ENCODE data around the gene KRT77.

The KRT77 gene

DNA sequence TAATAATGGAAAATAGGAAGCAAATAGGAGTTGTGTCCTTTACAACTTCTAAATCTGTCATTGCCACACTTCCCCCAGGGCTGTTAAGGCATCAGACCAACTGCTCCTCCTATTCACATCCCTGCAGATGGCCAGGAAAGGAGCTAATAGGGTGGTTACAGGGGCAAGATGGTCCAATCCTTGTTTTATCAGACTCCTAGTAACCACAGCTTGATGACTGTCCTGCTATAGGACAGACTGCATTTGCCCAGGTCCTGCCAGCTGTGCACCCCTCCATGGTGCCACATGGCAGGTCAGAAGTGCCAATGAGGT, 40.5 kb downstream of the KRT77 start:
- no peaks in the 10 kb centered on the region for H3K27me3 Mint-ChIP-seq
- H3K4me1 Mint-ChIP-seq, result peaks cover 35% of the 10 kb centered on the region
- no peak overlapping the region for H3K4me3 Mint-ChIP-seq
- H3K27ac Mint-ChIP-seq, result no peak overlapping the region
- no peaks in the 10 kb centered on the region for H3K9me3 Mint-ChIP-seq
- no peaks in the 10 kb centered on the region for H3K36me3 Mint-ChIP-seq

DNA sequence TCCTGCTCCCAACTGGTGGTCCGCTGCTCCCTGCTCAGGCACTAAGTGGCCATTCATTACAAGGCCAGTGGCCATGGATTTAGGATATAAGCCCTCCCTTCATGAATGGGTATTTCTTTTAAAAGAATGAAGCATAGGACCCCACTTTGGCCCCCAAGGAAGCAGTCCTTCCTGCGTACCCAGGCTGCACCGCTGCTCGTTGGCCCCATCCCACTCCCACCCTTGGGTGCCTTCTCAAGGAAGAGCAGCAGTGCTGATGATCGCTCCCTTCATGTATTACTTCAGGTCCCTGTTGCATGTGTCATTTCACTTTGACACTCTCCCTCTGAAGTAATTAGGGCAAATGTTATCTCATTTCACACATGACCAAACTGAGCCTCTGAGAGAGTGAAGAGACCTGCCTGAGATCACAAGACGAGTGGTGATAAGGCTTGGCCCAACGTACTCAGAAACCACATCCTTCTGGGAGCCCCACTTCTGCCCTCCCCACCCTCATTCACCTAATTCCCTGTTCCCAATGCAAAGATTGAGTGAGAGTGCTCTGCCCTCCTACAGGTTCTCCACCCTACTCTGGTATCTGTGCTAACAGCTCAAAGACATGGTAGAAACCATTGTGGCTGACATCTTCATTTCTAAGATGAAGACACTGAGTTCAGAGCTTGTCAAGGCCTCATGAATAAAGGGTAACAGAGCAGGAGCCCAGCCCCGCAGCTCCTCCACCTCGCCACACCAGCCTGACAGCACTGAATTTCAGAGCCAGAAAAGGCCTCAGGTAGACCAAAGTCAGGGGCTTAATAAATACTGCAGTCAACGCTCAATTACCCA, 41.0 kb downstream of the KRT77 start:
- Mint-ChIP-seq H3K36me3 (no peaks in the 10 kb centered on the region), H3K27me3 (no peaks in the 10 kb centered on the region), H3K9me3 (no peaks in the 10 kb centered on the region), H3K27ac (no peak overlapping the region), H3K4me3 (no peak overlapping the region), H3K4me1 (peaks cover 39% of the 10 kb centered on the region)

DNA sequence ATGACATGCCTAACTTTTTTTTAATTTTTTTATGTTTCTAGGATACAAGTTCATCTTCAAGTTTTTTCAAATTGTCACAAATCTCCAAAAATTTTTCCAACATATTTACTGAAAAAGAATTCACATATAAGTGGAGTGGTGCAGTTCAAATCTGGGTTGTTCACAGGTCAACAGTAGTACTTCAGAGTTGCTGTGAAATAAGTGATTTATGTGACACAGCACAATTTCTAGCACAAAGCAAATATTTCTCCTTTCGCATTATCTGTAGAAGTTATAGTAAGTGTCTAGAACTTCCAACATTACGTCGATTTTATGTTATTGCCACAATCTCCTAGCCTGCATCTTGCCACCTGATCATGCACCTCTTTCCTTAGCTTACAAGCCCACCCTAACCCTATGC, 41.7 kb downstream of the KRT77 start:
- H3K27me3 Mint-ChIP-seq, result no peaks in the 10 kb centered on the region
- peaks cover 39% of the 10 kb centered on the region for H3K4me1 Mint-ChIP-seq
- no peak overlapping the region for H3K27ac Mint-ChIP-seq
- no peaks in the 10 kb centered on the region for H3K9me3 Mint-ChIP-seq
- H3K36me3 Mint-ChIP-seq, result no peaks in the 10 kb centered on the region
- no peak overlapping the region for H3K4me3 Mint-ChIP-seq

DNA sequence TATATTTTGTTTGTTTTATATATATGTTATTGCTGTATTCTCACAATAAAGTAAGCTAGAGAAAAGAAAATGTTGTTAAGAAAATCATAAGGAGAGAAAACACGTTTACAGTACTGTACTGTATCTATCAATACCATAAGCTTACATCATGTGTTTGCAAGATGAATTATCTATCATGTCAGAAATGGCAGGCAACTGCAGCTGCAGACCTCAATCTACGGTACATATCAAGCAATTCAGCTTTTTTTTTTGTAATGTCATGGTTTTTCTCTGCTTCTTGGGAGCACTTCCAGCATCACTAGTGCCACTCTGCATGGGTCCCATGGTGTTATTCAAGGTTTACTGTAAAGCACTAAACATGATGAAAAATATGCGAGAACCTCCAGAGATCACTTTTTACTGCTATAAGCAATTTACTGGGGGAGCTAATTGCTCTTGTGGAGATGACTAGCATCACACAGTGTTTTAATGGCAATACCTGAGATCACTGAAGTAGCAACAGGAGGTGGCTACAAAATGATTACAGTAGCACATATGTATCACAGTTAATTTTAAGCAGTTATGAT, 42.3 kb downstream of the KRT77 start:
- H3K4me3 Mint-ChIP-seq, result no peak overlapping the region
- no peaks in the 10 kb centered on the region for H3K36me3 Mint-ChIP-seq
- no peaks in the 10 kb centered on the region for H3K9me3 Mint-ChIP-seq
- peaks cover 38% of the 10 kb centered on the region for H3K4me1 Mint-ChIP-seq
- no peaks in the 10 kb centered on the region for H3K27me3 Mint-ChIP-seq
- H3K27ac Mint-ChIP-seq, result no peak overlapping the region

DNA sequence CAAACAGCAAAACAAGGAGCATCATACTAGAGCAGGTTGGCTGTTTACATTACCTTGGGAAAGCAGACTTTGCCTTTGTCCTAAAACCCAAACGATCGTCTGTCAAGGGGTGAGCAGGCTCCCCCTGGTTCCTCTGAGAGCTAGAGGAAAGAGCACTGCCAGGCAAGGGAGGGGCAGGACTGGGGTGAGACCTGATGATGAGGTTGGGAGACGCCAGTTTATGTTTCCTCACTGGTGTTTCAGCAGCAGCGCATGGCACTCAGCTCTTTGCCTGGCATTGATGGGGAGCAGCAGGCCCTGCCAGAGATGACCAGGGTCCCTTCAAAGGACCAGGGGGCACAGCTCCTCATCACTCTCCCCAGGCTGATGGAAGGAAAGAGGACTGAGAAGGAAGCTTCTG, 43.4 kb downstream of the KRT77 start:
- H3K27ac Mint-ChIP-seq, result no peak overlapping the region
- H3K4me3 Mint-ChIP-seq, result no peak overlapping the region
- H3K4me1 Mint-ChIP-seq, result peaks cover 35% of the 10 kb centered on the region
- H3K9me3 Mint-ChIP-seq, result no peaks in the 10 kb centered on the region
- H3K36me3 Mint-ChIP-seq, result no peaks in the 10 kb centered on the region
- H3K27me3 Mint-ChIP-seq, result no peaks in the 10 kb centered on the region

DNA sequence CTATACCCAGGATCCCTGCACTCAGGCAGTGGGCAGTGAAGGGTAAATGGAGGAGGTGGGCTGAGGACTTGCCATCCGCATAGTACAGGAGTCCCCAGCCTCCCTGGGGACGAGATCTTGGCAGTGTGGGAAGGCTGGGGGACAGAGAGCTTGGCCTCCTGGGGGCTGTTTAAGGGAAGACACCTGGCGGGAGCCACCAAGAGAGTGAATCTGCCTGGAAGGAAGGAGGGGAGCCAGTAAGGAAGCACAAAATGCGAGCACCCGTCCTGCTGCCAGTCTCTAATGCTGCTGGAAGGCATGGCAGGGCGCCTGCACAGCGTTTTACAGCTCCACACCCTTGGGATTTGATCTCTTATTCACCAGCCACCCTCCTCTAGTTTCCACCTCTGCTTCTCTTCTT, 43.9 kb downstream of the KRT77 start:
- no peaks in the 10 kb centered on the region for H3K36me3 Mint-ChIP-seq
- no peak overlapping the region for H3K27ac Mint-ChIP-seq
- no peaks in the 10 kb centered on the region for H3K9me3 Mint-ChIP-seq
- no peaks in the 10 kb centered on the region for H3K27me3 Mint-ChIP-seq
- H3K4me3 Mint-ChIP-seq, result no peak overlapping the region
- peaks cover 38% of the 10 kb centered on the region for H3K4me1 Mint-ChIP-seq

DNA sequence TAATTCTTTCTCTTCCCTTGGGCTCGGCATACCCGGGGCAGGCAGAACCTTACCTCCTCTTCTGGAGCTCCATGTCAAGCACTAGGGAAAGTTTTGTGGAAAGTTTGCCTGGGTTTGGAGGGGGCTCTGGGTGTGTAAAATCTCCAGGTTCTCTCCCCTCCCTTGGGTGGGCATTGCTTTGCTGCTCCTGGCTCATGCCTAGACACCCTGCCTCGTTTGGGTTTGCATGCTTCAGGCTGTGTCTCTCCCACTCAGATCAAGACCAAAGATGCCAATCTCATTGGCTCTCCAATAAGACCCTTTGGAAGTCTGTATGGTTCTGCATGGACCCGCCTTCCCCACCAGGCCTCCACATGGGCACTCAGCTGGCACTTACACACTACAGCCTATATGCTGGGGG, 45.1 kb downstream of the KRT77 start:
- Mint-ChIP-seq H3K4me3 (no peak overlapping the region), H3K36me3 (no peaks in the 10 kb centered on the region), H3K4me1 (peaks cover 46% of the 10 kb centered on the region), H3K27me3 (no peaks in the 10 kb centered on the region), H3K27ac (no peak overlapping the region), H3K9me3 (no peaks in the 10 kb centered on the region)

DNA sequence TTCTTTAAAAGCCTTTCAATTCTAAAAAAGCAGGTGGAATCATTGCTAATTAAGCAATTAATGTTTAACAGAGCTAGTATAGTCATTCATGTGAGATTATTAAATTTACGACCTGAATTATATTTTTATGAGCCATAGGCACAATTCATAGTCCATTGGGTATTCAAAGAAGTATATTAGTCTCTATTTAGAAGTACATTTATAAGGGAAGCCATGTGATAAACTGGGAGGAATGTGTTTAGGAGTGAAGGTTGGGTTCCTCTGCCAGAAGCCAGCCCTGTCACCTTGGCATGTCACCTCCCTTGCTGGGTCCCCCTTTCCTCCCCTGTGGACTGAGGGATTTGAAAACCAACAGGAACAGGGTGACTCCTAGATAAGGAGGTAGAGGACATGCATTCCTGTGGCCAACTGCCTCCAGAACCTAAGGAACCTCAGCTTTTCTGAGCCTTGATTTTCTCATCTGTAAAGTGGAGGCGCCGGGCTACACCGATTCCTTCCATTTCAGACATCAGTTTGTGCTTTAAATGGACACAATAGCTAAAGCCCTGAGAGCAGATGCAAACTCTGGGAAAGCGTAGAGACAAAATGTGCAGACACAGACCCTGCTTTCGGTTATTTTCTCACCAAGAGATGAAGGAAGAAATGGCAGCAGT, 45.9 kb downstream of the KRT77 start:
- Mint-ChIP-seq H3K27ac (peak overlapping the region; percentile 42), H3K36me3 (no peaks in the 10 kb centered on the region), H3K27me3 (no peaks in the 10 kb centered on the region), H3K9me3 (no peaks in the 10 kb centered on the region), H3K4me3 (no peak overlapping the region), H3K4me1 (peaks cover 40% of the 10 kb centered on the region)

DNA sequence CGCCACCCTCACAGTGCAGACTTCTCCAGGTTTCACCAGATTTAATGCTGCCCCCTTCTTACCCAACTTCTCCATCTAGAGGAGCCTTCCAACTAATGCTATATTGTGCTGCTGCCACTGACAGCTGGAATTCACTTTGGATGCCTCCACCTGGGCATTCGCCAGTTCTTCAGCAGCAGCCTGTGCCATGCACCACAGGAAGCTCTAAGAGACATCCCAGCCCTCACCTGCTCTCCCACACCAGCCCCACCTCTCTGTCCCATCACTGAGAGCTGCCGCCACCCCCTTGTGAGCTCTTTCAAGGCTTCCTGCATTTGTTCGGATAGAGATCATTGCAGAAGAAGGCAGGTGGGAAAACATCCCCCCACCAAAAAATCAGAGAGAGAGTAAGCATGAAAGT, 46.7 kb downstream of the KRT77 start:
- Mint-ChIP-seq H3K4me1 (peaks cover 36% of the 10 kb centered on the region), H3K36me3 (no peaks in the 10 kb centered on the region), H3K27me3 (no peaks in the 10 kb centered on the region), H3K27ac (no peak overlapping the region), H3K4me3 (no peak overlapping the region), H3K9me3 (no peaks in the 10 kb centered on the region)

DNA sequence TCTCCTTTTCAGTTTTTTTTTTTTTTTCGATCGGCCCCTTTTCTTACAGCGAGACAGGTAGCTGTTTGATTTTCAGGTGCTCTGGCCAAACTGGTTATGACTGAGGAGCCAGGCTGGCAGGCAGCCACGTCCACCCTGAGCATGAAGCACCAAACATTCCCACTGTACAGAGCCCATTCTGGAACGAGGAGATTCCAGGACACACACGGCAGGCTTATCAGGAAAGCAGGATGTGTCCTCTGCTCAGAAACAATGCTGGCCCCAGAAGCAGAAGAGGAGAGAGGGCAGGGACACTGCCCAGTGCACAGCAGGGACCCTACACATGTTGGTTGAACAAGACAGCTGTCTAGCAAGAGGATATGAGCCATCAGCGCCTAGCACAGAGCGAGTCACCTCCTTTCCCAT, 47.6 kb downstream of the KRT77 start:
- Mint-ChIP-seq H3K4me3 (no peak overlapping the region), H3K36me3 (no peaks in the 10 kb centered on the region), H3K27ac (no peak overlapping the region), H3K4me1 (peaks cover 36% of the 10 kb centered on the region), H3K9me3 (no peaks in the 10 kb centered on the region), H3K27me3 (no peaks in the 10 kb centered on the region)

DNA sequence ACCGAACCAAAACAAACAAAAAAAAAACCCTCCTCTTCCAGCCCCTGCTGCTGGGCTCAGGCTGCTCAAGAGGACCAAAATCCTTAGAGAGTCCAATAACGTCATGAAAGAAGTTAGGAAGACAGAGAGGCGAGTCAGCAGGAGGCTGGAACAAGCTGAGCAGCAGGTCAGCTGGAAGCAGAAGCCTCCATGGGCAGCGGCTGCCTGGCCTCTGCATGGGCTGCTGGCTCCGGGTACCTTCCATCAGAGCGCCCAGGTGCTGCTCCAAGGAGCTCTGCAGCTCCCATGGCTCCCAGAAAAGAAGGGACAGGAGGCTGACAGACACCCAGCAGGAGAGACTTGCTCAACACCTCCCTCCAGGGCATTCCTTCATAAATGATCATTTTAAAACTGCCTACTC, 48.1 kb downstream of the KRT77 start:
- Mint-ChIP-seq H3K4me3 (no peak overlapping the region), H3K27ac (no peak overlapping the region), H3K4me1 (peaks cover 41% of the 10 kb centered on the region), H3K36me3 (no peaks in the 10 kb centered on the region), H3K9me3 (no peaks in the 10 kb centered on the region), H3K27me3 (no peaks in the 10 kb centered on the region)

DNA sequence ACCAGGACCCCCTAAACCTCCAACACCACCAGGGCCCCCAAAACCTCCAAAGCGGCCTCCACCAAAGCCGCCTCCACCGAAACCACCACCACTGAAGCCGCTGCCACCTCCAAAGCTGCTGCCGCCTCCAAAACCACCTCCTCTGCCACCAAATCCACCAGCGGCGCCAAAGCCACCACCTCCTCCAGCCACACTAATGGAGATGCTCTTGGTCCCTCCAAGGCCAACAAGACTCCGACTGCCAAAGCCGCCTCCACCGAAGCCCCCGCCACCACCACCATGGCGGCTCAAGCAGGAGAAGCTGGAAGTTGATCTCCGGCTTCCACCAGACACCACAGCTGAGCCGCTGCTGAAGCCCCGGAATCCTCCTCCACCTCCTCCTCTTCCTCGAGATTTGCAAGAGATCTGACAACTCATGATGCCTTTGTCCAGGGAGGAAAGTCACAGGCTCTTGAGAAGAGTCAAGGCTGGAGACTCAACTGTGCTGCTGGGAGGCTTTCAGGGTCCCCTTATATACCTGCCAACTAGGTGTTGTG, 51.5 kb downstream of the KRT77 start, which contains the start of gene KRT2:
Gene KRT2 (minus strand): TSS at position 486 of the 536 bp plus-strand sequence. CDS start 69 bp downstream, at position 417.
- Mint-ChIP-seq H3K4me3 (no peak within 1 kb of the TSS), H3K4me1 (peaks cover 62% of the 10 kb centered on the region), H3K36me3 (no peaks in the 10 kb centered on the region), H3K9me3 (no peaks in the 10 kb centered on the region), H3K27me3 (no peaks in the 10 kb centered on the region), H3K27ac (peak within 1 kb of the TSS; percentile 68)

DNA sequence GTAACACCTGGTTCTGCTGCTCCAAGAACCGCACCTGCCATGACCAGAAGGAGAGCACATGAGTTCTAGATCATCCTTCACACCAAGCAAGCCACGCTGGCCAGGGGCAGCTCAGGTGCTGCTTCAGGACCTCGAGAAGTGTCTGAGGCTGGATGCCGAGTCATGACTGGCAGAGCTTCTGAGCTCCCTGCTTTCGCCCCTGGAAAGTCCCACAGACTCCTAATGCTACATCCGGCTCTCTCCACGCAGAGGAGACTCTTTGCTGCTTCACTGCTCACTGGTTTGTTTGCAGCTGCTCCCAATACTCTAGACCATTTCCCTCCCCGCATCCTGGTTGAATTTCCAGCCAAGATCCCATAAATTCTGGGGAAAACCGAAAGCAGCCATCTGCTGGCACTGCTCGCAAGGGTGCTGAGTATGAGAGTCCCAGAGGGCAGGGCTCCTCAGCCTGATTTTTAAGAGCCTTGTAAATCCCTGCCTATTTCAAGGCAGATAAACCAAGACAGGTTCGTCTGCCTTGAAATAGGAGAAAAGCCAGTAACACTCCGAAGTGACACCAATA, 52.7 kb downstream of the KRT77 start:
- Mint-ChIP-seq H3K27ac (no peak overlapping the region), H3K4me1 (peaks cover 66% of the 10 kb centered on the region), H3K36me3 (no peaks in the 10 kb centered on the region), H3K27me3 (no peaks in the 10 kb centered on the region), H3K9me3 (no peaks in the 10 kb centered on the region), H3K4me3 (no peak overlapping the region)

DNA sequence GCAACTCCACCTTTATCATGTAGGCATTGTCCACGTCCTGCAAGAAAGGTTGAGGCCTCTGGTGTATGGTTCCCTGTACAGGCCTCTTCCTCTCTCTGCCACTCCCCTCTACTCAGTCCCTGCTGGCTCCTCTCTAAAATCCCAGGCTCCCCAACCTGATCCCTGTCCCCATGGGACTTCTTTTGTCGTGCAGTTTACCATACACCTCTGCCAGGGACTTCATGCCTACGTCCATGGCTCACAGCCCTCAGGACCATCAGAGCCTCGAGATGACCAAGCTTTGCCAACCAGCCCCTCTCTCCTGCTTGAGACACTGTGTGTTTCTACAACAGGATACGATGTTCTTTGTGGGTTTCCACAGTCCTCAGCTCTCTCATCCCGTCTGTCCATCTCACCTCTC, 54.3 kb downstream of the KRT77 start:
- H3K27ac Mint-ChIP-seq, result peak overlapping the region; percentile 81
- peaks cover 2% of the 10 kb centered on the region for H3K36me3 Mint-ChIP-seq
- no peaks in the 10 kb centered on the region for H3K9me3 Mint-ChIP-seq
- no peaks in the 10 kb centered on the region for H3K27me3 Mint-ChIP-seq
- peaks cover 73% of the 10 kb centered on the region for H3K4me1 Mint-ChIP-seq
- no peak overlapping the region for H3K4me3 Mint-ChIP-seq

DNA sequence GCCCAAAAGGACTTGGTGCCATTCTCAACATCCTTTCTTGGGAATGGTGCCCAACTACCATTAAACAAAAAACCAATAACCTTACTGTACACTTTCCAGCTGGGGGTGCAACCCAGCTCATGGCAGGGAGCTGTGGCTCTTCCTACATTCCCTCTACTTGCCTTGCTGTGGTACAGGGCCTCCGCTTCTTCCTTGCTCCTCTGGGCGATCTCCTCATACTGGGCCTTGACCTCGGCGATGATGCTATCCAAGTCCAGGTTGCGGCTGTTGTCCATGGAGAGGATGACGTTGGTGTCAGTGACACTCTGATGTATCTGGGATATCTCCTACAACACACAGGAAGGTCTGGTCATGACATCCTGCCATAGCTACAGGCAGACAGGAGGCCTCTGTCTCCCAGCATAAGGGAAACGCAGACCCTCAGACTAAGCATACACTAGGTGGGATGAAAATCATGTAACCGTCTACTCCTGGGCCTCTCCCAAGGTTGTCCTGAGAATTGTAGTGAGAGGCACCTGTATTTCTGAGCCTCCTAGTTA, 55.2 kb downstream of the KRT77 start:
- no peak overlapping the region for H3K27ac Mint-ChIP-seq
- H3K4me3 Mint-ChIP-seq, result no peak overlapping the region

DNA sequence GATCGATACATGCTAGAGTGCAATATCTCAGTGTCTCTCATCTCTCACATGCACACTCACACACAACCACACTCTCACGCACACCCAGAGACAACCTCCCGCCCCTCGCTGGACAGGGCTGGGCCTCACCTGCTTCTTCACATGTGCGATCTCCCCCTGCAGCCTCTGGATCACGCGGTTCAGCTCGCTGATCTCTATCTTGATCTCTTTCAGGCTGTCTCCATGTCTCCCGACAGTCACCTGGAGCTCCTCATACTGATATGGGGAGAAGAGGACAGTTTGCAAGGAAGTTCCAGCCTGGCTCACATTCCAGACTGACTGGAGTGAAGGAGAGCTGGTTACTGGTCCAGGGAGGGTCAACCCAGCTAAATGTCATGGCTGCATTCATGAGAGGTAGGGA, 55.7 kb downstream of the KRT77 start:
- no peaks in the 10 kb centered on the region for H3K9me3 Mint-ChIP-seq
- no peak overlapping the region for H3K4me3 Mint-ChIP-seq
- H3K36me3 Mint-ChIP-seq, result peaks cover 2% of the 10 kb centered on the region
- peak overlapping the region; percentile 26 for H3K27ac Mint-ChIP-seq
- H3K4me1 Mint-ChIP-seq, result peaks cover 82% of the 10 kb centered on the region
- no peaks in the 10 kb centered on the region for H3K27me3 Mint-ChIP-seq

More for the DNA sequence above, 55.2 kb downstream of the KRT77 start:
- Mint-ChIP-seq H3K36me3 (peaks cover 2% of the 10 kb centered on the region), H3K27me3 (no peaks in the 10 kb centered on the region), H3K4me1 (peaks cover 77% of the 10 kb centered on the region), H3K9me3 (no peaks in the 10 kb centered on the region)
